ENCODE results near the gene TEX55.

The TEX55 gene

DNA sequence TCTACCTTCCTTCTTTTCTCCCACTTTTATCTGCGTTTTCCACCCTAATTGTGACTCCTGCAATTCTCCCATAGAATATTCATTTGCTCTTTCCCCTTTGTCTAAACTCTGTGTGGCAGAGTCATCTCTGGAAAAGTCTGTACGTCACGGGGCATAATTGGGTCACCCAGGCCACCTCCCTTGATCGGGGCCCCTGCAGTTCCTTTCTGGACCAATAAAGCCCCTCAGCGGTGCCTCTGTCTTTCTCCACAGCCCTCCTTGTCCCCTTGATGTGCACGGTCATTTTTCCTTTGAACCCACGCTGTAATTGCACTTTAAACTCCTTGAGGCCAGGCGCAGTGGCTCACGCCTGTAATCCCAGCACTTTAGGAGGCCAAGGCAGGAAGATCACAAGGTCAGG is 38.1 kb downstream of the TEX55 start:
- DNase-seq = no peak
- Histone ChIP-seq H3K4me3 (ENCODE audit: low read depth, low read length) (no peak overlapping the region), H3K9me3 (no peaks in the 10 kb centered on the region), H3K36me3 (no peaks in the 10 kb centered on the region), H3K27me3 (peaks cover 33% of the 10 kb centered on the region; the same call in 1 of the 2 replicates), H3K4me1 (no peaks in the 10 kb centered on the region)
- TF ChIP-seq, protein P1, sequence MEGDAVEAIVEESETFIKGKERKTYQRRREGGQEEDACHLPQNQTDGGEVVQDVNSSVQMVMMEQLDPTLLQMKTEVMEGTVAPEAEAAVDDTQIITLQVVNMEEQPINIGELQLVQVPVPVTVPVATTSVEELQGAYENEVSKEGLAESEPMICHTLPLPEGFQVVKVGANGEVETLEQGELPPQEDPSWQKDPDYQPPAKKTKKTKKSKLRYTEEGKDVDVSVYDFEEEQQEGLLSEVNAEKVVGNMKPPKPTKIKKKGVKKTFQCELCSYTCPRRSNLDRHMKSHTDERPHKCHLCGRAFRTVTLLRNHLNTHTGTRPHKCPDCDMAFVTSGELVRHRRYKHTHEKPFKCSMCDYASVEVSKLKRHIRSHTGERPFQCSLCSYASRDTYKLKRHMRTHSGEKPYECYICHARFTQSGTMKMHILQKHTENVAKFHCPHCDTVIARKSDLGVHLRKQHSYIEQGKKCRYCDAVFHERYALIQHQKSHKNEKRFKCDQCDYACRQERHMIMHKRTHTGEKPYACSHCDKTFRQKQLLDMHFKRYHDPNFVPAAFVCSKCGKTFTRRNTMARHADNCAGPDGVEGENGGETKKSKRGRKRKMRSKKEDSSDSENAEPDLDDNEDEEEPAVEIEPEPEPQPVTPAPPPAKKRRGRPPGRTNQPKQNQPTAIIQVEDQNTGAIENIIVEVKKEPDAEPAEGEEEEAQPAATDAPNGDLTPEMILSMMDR (IDR thresholded peaks at IDR 0.05; ENCODE audit: low read depth, low read length) = no peak

DNA sequence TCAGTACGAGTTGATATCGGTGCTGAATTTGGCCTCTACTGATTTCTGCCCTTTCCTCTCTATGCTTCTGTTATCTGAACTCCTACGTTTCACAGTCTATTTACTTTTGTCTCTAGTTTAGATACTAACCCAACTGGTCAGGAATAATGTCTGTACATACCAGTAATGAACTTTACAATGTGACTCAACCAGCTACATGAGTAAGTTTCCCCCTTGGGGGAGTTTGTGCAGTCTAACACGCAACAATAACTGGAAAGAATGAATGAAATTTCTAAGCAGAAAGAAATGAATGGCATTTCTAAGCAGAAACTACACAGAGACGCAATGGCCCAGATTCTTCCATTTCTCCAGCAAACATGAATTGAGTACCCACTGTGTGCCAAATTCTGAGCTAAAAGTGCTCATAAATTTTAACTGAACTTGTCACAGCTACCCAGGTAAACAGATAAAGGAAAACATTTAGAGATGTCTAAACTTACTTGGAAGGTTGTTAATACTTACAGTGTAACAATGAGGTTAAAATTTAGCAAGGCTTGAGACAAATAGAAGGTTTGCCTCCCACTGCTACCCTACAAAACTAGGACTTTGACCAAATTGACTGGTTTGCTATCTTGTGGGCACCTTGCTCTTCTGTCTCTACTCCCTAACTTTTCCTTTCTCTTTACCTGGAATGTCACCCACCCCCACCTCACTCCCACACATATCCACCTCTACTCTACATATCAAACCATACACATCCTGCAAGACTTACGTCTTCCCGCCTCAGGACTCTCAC is 39.0 kb downstream of the TEX55 start:
- no peaks in the 10 kb centered on the region for H3K36me3 ChIP-seq
- DNase-seq = no peak
- peaks cover 34% of the 10 kb centered on the region; the same call in 1 of the 2 replicates for H3K27me3 ChIP-seq
- H3K9me3 ChIP-seq = no peaks in the 10 kb centered on the region
- H3K4me1 ChIP-seq = no peaks in the 10 kb centered on the region
- H3K4me3 ChIP-seq (ENCODE audit: low read depth, low read length) = no peak overlapping the region
- TF ChIP-seq, protein P1 (IDR thresholded peaks at IDR 0.05; ENCODE audit: low read depth, low read length) = no peak

DNA sequence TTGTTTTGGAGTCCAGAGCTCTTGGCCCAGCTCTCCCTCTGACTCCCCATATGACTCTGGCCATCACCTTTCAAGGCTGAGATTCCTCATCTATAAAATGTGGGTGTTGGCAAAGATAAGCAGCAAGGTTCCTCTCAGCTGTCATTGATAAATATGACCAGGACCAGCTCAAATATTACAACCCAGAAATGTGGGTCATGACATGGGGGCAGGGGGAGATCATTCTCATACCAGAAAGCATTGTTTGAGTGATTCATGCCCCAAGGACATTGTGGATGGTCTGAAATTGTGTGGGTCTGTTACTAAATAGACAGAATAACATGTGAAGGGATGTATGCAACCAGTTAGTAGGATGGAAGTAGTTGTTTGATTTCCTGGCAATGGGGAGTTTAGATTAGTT is 41.3 kb downstream of the TEX55 start:
- no peaks in the 10 kb centered on the region for H3K9me3 ChIP-seq
- H3K4me3 ChIP-seq (ENCODE audit: low read depth, low read length) = no peak overlapping the region
- H3K36me3 ChIP-seq = no peaks in the 10 kb centered on the region
- peaks cover 32% of the 10 kb centered on the region for H3K27me3 ChIP-seq
- no peaks in the 10 kb centered on the region for H3K4me1 ChIP-seq
- DNase-seq = no peak
- TF ChIP-seq, protein P1 (IDR thresholded peaks at IDR 0.05; ENCODE audit: low read depth, low read length) = no peak

DNA sequence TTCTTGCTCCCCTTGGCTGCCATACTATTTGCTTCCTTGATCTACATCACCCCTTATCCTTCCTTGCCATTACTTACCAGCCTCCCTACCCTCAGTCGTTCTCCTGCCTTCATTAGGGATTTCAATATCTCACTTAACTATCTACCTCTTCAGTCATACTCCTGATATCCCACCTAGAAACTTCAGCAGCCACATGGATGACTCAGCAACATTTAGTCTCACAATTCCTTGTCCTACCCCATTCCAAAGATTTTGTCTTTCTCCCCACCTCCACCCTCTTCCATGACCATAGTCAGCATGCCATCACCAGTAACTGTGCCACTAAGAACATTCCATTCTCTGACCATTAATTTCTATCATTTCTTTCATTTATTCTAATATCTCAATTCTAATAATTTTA is 45.8 kb downstream of the TEX55 start:
- DNase-seq = no peak
- H3K4me1 ChIP-seq = no peaks in the 10 kb centered on the region
- no peaks in the 10 kb centered on the region for H3K9me3 ChIP-seq
- H3K4me3 ChIP-seq (ENCODE audit: low read depth, low read length) = no peak overlapping the region
- no peaks in the 10 kb centered on the region for H3K36me3 ChIP-seq
- H3K27me3 ChIP-seq = peaks cover 23% of the 10 kb centered on the region
- TF ChIP-seq, protein P1 (IDR thresholded peaks at IDR 0.05; ENCODE audit: low read depth, low read length) = no peak

DNA sequence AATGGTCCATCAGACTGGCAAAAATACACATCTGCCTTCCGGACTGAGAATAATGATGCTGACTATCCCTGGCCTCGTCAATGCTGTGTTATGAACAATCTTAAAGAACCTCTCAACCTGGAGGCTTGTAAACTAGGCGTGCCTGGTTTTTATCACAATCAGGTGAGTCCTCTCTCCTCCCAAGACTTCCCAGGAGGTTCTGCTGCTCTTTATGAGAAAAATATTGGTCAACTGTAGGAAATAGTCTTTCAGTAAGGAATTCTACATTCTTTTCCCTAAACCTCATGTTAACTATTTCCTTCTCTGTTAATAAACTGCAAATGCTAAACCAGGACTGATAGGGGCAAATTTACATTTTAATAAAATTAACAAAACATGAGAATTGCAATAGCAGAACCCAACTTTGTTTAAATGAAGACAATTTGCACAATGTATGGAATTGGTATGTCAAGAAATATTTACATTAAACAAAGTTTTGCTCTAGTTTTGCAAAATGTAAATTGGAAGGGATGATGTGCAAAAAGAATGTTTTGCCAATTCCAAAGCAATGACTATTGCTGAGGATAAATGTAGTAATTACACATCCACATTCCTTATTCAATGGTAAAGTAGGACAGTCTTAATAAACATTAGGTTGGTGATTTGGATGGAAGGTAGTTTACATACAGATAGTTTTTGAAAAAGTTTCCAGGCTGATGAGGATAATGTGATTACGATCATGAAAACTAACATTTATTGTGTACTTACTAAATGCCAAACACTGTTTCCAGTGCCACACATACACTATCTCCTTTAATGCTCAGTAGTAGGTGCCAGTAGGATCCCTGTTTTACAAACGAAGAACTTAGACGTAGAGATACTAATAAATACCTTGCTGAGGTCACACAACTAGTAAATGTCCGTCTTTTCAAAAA is 48.5 kb downstream of the TEX55 start:
- no peaks in the 10 kb centered on the region for H3K36me3 ChIP-seq
- H3K4me3 ChIP-seq (ENCODE audit: low read depth, low read length) = no peak overlapping the region
- no peak for DNase-seq
- H3K27me3 ChIP-seq = peaks cover 12% of the 10 kb centered on the region
- H3K4me1 ChIP-seq = no peaks in the 10 kb centered on the region
- TF ChIP-seq, protein P1 (IDR thresholded peaks at IDR 0.05; ENCODE audit: low read depth, low read length) = no peak
- H3K9me3 ChIP-seq = no peaks in the 10 kb centered on the region

DNA sequence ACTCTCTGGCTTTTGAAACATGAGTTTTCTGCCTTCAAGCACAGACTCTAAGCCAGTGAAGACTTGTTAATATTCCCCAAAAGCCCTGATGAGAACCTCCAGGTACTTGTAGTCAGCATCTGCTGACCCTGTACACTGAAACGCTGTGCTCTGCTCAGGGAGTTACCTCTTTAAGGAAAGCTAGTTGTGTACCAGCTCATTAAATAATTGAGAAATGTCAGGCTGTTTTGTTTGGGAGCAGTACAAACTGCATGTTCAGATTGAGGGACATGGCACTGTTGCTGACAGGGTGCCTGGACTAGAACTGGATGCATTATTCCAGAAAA is 49.1 kb downstream of the TEX55 start:
- no peaks in the 10 kb centered on the region for H3K9me3 ChIP-seq
- no peaks in the 10 kb centered on the region for H3K4me1 ChIP-seq
- no peaks in the 10 kb centered on the region for H3K36me3 ChIP-seq
- TF ChIP-seq, protein P1 (IDR thresholded peaks at IDR 0.05; ENCODE audit: low read depth, low read length) = no peak
- no peak for DNase-seq
- H3K27me3 ChIP-seq = peaks cover 12% of the 10 kb centered on the region
- no peak overlapping the region for H3K4me3 ChIP-seq (ENCODE audit: low read depth, low read length)

Data from BE2C (cell line).